ENCODE data around the gene AGAP1. TPM values are rescaled to one million over a fixed set of nuclear protein-coding genes. Genes with fewer than 3 reads are reported as not detected.

Gene AGAP1
- polyA plus RNA-seq, 1 donor from 2014 or later: 17.4 TPM

DNA sequence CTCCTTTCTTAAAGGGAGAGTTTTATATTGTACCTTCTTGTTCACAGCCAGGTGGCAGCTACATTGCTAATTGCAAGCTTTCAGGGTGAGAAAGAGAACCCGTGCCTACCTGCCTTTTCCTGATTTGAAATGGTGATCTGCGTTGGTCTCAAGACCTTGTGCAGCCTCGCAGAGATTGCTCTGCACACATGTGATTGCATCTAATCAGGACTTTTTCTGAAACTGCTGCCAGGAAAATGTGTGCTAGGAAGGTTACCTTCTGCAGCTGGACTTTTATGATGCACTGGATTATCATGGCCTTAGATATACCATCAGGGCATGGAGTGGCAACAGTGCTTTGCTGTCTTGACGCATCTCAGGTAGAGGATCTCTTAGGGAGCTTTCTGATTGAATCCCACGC, 45.1 kb downstream of the AGAP1 start:
- Histone ChIP-seq H2AFZ (ENCODE audit: low read depth, low read length) (no peak overlapping the region), H3K9ac (ENCODE audit: low read length) (no peak overlapping the region), H3K9me3 (ENCODE audit: low read length) (no peaks in the 10 kb centered on the region), H3K4me2 (ENCODE audit: low read length) (no peak overlapping the region), H3K4me3 (ENCODE audit: low read length) (no peak overlapping the region), H3F3A (ENCODE audit: insufficient read depth, low read length, poor library complexity, severe bottlenecking) (no peaks in the 10 kb centered on the region), H3K79me2 (replicated peaks; ENCODE audit: insufficient read depth, low read length) (peaks cover 29% of the 10 kb centered on the region), H4K20me1 (ENCODE audit: insufficient read depth) (peaks cover 2% of the 10 kb centered on the region), H3K36me3 (ENCODE audit: insufficient read depth, low read length) (no peaks in the 10 kb centered on the region), H3K27me3 (ENCODE audit: insufficient read depth, low read depth, low read length) (no peaks in the 10 kb centered on the region), H3K27ac (ENCODE audit: low read length) (no peak overlapping the region), H3K9me2 (ENCODE audit: insufficient read depth, low read length) (no peaks in the 10 kb centered on the region)
- TF ChIP-seq MXI1 (conservative IDR thresholded peaks at IDR 0.05; ENCODE audit: poor library complexity, severe bottlenecking) (no peak), TAF1 (IDR thresholded peaks at IDR 0.05; ENCODE audit: low read depth) (no peak), EZH2 (IDR thresholded peaks at IDR 0.05; ENCODE audit: borderline replicate concordance, insufficient read depth, low read length, poor library complexity, severe bottlenecking) (no peak), RAD21 (conservative IDR thresholded peaks at IDR 0.05) (no peak), EP300 (conservative IDR thresholded peaks at IDR 0.05; ENCODE audit: poor library complexity, severe bottlenecking) (no peak), POLR2AphosphoS5 (IDR thresholded peaks at IDR 0.05) (no peak), SMC3 (conservative IDR thresholded peaks at IDR 0.05; ENCODE audit: poor library complexity) (no peak)
- TF ChIP-seq, protein P1, sequence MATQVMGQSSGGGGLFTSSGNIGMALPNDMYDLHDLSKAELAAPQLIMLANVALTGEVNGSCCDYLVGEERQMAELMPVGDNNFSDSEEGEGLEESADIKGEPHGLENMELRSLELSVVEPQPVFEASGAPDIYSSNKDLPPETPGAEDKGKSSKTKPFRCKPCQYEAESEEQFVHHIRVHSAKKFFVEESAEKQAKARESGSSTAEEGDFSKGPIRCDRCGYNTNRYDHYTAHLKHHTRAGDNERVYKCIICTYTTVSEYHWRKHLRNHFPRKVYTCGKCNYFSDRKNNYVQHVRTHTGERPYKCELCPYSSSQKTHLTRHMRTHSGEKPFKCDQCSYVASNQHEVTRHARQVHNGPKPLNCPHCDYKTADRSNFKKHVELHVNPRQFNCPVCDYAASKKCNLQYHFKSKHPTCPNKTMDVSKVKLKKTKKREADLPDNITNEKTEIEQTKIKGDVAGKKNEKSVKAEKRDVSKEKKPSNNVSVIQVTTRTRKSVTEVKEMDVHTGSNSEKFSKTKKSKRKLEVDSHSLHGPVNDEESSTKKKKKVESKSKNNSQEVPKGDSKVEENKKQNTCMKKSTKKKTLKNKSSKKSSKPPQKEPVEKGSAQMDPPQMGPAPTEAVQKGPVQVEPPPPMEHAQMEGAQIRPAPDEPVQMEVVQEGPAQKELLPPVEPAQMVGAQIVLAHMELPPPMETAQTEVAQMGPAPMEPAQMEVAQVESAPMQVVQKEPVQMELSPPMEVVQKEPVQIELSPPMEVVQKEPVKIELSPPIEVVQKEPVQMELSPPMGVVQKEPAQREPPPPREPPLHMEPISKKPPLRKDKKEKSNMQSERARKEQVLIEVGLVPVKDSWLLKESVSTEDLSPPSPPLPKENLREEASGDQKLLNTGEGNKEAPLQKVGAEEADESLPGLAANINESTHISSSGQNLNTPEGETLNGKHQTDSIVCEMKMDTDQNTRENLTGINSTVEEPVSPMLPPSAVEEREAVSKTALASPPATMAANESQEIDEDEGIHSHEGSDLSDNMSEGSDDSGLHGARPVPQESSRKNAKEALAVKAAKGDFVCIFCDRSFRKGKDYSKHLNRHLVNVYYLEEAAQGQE (IDR thresholded peaks at IDR 0.05; ENCODE audit: borderline replicate concordance): no peak
- TF ChIP-seq, protein P2, sequence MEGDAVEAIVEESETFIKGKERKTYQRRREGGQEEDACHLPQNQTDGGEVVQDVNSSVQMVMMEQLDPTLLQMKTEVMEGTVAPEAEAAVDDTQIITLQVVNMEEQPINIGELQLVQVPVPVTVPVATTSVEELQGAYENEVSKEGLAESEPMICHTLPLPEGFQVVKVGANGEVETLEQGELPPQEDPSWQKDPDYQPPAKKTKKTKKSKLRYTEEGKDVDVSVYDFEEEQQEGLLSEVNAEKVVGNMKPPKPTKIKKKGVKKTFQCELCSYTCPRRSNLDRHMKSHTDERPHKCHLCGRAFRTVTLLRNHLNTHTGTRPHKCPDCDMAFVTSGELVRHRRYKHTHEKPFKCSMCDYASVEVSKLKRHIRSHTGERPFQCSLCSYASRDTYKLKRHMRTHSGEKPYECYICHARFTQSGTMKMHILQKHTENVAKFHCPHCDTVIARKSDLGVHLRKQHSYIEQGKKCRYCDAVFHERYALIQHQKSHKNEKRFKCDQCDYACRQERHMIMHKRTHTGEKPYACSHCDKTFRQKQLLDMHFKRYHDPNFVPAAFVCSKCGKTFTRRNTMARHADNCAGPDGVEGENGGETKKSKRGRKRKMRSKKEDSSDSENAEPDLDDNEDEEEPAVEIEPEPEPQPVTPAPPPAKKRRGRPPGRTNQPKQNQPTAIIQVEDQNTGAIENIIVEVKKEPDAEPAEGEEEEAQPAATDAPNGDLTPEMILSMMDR (IDR thresholded peaks at IDR 0.05; ENCODE audit: poor library complexity, severe bottlenecking): no peak

DNA sequence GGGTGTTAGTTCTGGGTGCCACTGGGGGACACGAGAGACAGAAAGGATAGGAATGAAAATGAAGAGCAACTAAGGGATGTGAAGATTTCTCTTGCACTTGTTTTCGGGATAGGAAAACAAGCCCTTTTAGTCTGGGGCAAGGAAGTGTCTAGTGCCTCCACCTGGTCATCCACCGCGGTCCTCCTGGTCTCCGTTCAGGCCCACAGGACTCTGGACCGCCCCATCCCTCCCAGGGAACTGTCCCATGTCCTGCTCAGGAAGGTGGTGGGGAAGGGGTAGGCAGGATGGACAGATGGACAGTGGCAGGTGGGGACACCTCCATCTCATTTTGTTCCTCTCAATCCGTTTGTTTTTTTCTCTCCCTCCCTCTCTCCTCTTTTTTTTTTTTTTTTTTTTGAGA, 45.9 kb downstream of the AGAP1 start:
- no peak overlapping the region for H3K4me2 ChIP-seq (ENCODE audit: low read length)
- H4K20me1 ChIP-seq (ENCODE audit: insufficient read depth): peaks cover 2% of the 10 kb centered on the region

More for the DNA sequence above, 45.9 kb downstream of the AGAP1 start:
- Histone ChIP-seq H3K9me2 (ENCODE audit: insufficient read depth, low read length) (no peaks in the 10 kb centered on the region), H3K79me2 (replicated peaks; ENCODE audit: insufficient read depth, low read length) (peaks cover 26% of the 10 kb centered on the region), H3K9ac (ENCODE audit: low read length) (no peak overlapping the region), H3K36me3 (ENCODE audit: insufficient read depth, low read length) (no peaks in the 10 kb centered on the region), H3K4me3 (ENCODE audit: low read length) (no peak overlapping the region), H3K27me3 (ENCODE audit: insufficient read depth, low read depth, low read length) (no peaks in the 10 kb centered on the region), H3K27ac (ENCODE audit: low read length) (no peak overlapping the region), H3F3A (ENCODE audit: insufficient read depth, low read length, poor library complexity, severe bottlenecking) (no peaks in the 10 kb centered on the region), H2AFZ (ENCODE audit: low read depth, low read length) (no peak overlapping the region), H3K9me3 (ENCODE audit: low read length) (no peaks in the 10 kb centered on the region)
- TF ChIP-seq POLR2AphosphoS5 (IDR thresholded peaks at IDR 0.05): no peak
- TF ChIP-seq MXI1 (conservative IDR thresholded peaks at IDR 0.05; ENCODE audit: poor library complexity, severe bottlenecking): no peak
- TF ChIP-seq RAD21 (conservative IDR thresholded peaks at IDR 0.05): no peak
- TF ChIP-seq, protein P2 (IDR thresholded peaks at IDR 0.05; ENCODE audit: poor library complexity, severe bottlenecking): no peak

Data from neural cell (in vitro differentiated cells).